HG02970 (cell line): ENCODE measurements around the gene CNPY1.

ENCODE experiments used
- ATAC-seq: cut with Tn5 transposase; IDR thresholded peaks from one replicate; pipeline ENCODE4 v1.9.1; 2021; ENCODE audit warnings: mild to moderate bottlenecking, moderate library complexity, moderate number of reproducible peaks; ENCODE audit not compliant: unreplicated experiment, low FRiP score

CNPY1 gene

GRCh38 chr7:155458878-155459699 is 87.3 kb downstream of the CNPY1 start:
- ATAC-seq: no peak

- ATAC-seq: no peak
Observed at GRCh38 chr7:155458111-155458877, 88.1 kb downstream of the CNPY1 start, which contains the start of gene EN2. Gene EN2, plus strand, starts transcription at chr7:155458129. Its CDS starts 249 bp downstream, at chr7:155458378.

GRCh38 chr7:155457544-155458110 is 88.7 kb downstream of the CNPY1 start:
- no peak for ATAC-seq

- no peak for ATAC-seq
Observed at GRCh38 chr7:155456738-155457543, 89.4 kb downstream of the CNPY1 start.

GRCh38 chr7:155455776-155456737 is 90.3 kb downstream of the CNPY1 start:
- no peak for ATAC-seq

GRCh38 chr7:155455132-155455693 is 91.1 kb downstream of the CNPY1 start:
- no peak for ATAC-seq

GRCh38 chr7:155454183-155455112 is 91.9 kb downstream of the CNPY1 start:
- ATAC-seq: no peak

- no peak for ATAC-seq
Observed at GRCh38 chr7:155453296-155454182, 92.8 kb downstream of the CNPY1 start.

- no peak for ATAC-seq
Observed at GRCh38 chr7:155452505-155453295, 93.7 kb downstream of the CNPY1 start.

- no peak for ATAC-seq
Observed at GRCh38 chr7:155451840-155452239, 94.5 kb downstream of the CNPY1 start.
